Transverse colon (tissue), 4 donors: ENCODE data around the gene ILKAP. TPM values are rescaled to one million over a fixed set of nuclear protein-coding genes. Genes with fewer than 3 reads are reported as not detected.

ENCODE experiments used
- DNase-seq: peaks from one replicate; pipeline ENCODE4 v3.0.0-alpha.2; 2019
- H3K27ac ChIP-seq, 4 donors: fragments of 200-600 bp; sonication (generic); 2 replicates each; pipeline ENCODE4 v1.5.1; 2016 to 2018; ENCODE audit warnings: inconsistent platforms in 4 of 4
- H3K27me3 ChIP-seq: fragments of 200-600 bp; sonication (generic); 2 replicates; pipeline ENCODE4 v1.5.1; 2017; ENCODE audit warnings: inconsistent platforms
- H3K36me3 ChIP-seq, 4 donors: fragments of 200-600 bp; sonication (generic); 2 replicates each; pipeline ENCODE4 v1.5.1; 2017 to 2019; ENCODE audit warnings: inconsistent platforms in 4 of 4
- H3K4me1 ChIP-seq, 4 donors: fragments of 200-600 bp; sonication (generic); 2 replicates each; pipeline ENCODE4 v1.5.1; 2017 to 2020; ENCODE audit warnings: inconsistent platforms in 4 of 4
- H3K4me3 ChIP-seq, 4 donors: fragments of 200-600 bp; sonication (generic); 1 replicate in 1 of 4; 2 replicates in 3 of 4; pipeline versions ENCODE4 v1.5.1 to v1.6.1; 2017 to 2019; ENCODE audit warnings: inconsistent platforms in 4 of 4
- H3K9me3 ChIP-seq, 2 donors: fragments of 200-600 bp; sonication (generic); 2 replicates each; pipeline ENCODE4 v1.5.1; 2017 to 2019; ENCODE audit warnings: inconsistent platforms in 2 of 2
- CTCF ChIP-seq, 5 experiments: fragments of 200-600 bp in 3 of 5; fragments of 450-650 bp in 2 of 5; sonication (generic) in 3 of 5; IDR thresholded peaks; 1 replicate in 2 of 5; 2 replicates in 3 of 5; pipeline ENCODE4 v1.5.1; 2016 to 2017; ENCODE audit warnings: antibody characterized with exemption in 5 of 5, inconsistent platforms in 3 of 5, mild to moderate bottlenecking in 2 of 5, moderate library complexity in 1 of 5
- EP300 ChIP-seq: sonication (generic); formaldehyde crosslinking; IDR thresholded peaks from one replicate; pipeline ENCODE4 v1.6.1; 2017; ENCODE audit warnings: antibody characterized with exemption, low read depth
- POLR2A ChIP-seq: fragments of 450-650 bp; IDR thresholded peaks from one replicate; pipeline ENCODE4 v1.6.1; 2016; ENCODE audit warnings: antibody characterized with exemption, mild to moderate bottlenecking, moderate library complexity
- POLR2AphosphoS5 ChIP-seq, 3 donors: sonication (generic); formaldehyde crosslinking; IDR thresholded peaks; one replicate each; pipeline ENCODE4 v1.6.1; 2016; ENCODE audit warnings: antibody characterized with exemption in 3 of 3
- WGBS, 2 donors: methylation state at CpG; one replicate each; pipeline ENCODE4 v1.1.5; 2018; ENCODE audit warnings: low coverage in 1 of 2; 5-methylcytosine and 5-hydroxymethylcytosine counted together
- in situ Hi-C, 4 donors: fragments of 200-750 bp; cut with MboI; loops; one replicate each; pipeline versions ENCODE4 v1.15.0 to v1.15.1; 2017; ENCODE audit warnings: low sequenced_read_pairs in 3 of 4, low pct_ligation_motif_present in 1 of 4, low pct_unique_long_range_greater_than_20kb in 1 of 4
- intact Hi-C: fragments of 100-400 bp; cut with DNase I; formaldehyde crosslinking; loops from one replicate; pipeline ENCODE4 v1.15.1; 2023; ENCODE audit warnings: low total_unique reads
- total RNA-seq, 4 donors: library from RNA; depleted of rRNA; stranded (reverse); fragments of >200 nt; gene quantifications; one replicate each; pipeline ENCODE4 v1.1.0, GENCODE V29; 2016

ILKAP gene
- total RNA-seq, 4 donors from 2014 or later, result 16.3 to 40.0 (median 32.1) TPM

GRCh38 chr2:238158018-238158508, 45.4 kb downstream of the ILKAP start:
- no peak for DNase-seq
- intact Hi-C loops, result no loop called here
- Histone ChIP-seq H3K4me1 (peaks cover 10 to 17% (median 12%) of the 10 kb centered on the region in 4 donors), H3K36me3 (no peaks in the 10 kb centered on the region), H3K27ac (no peak overlapping the region), H3K9me3 (no peaks in the 10 kb centered on the region), H3K27me3 (peaks cover 46% of the 10 kb centered on the region), H3K4me3 (peak overlapping the region in 1 of 4 donors; percentile 41)
- 64% methylated on average over 20 of the region's 21 CpGs; no CpG with 5 or more reads in 1 of the 2 donors for WGBS, 2 donors
- no peak for TF ChIP-seq POLR2A
- TF ChIP-seq CTCF (IDR thresholded peaks at IDR 0.05), result no peak
- no peak for TF ChIP-seq EP300
- no peak for TF ChIP-seq POLR2AphosphoS5 (IDR thresholded peaks at IDR 0.05)
- in situ Hi-C loops, result no loop called here

GRCh38 chr2:238157506-238158017, 45.9 kb downstream of the ILKAP start:
- Histone ChIP-seq H3K9me3 (no peaks in the 10 kb centered on the region), H3K4me3 (no peak overlapping the region), H3K36me3 (no peaks in the 10 kb centered on the region), H3K4me1 (peaks cover 10 to 17% (median 12%) of the 10 kb centered on the region in 4 donors), H3K27ac (no peak overlapping the region), H3K27me3 (peaks cover 41% of the 10 kb centered on the region)
- TF ChIP-seq EP300, result no peak
- no peak for TF ChIP-seq CTCF (IDR thresholded peaks at IDR 0.05)
- TF ChIP-seq POLR2AphosphoS5 (IDR thresholded peaks at IDR 0.05), result no peak
- no peak for TF ChIP-seq POLR2A
- intact Hi-C loops (no loop called here), in situ Hi-C loops (no loop called here)
- no peak for DNase-seq
- 72% methylated on average over 14 of the region's 14 CpGs; no CpG with 5 or more reads in 1 of the 2 donors for WGBS, 2 donors

GRCh38 chr2:238155761-238156694, 47.5 kb downstream of the ILKAP start:
- TF ChIP-seq POLR2A, result no peak
- TF ChIP-seq POLR2AphosphoS5 (IDR thresholded peaks at IDR 0.05), result no peak
- TF ChIP-seq EP300, result no peak
- TF ChIP-seq CTCF (IDR thresholded peaks at IDR 0.05), result no peak
- intact Hi-C loops (no loop called here), in situ Hi-C loops (no loop called here)
- Histone ChIP-seq H3K4me1 (peaks cover 10 to 17% (median 12%) of the 10 kb centered on the region in 4 donors), H3K36me3 (no peaks in the 10 kb centered on the region), H3K9me3 (no peaks in the 10 kb centered on the region), H3K27ac (peak overlapping the region in 3 of 4 donors; percentile 13 to 54 (median 34)), H3K27me3 (peaks cover 31% of the 10 kb centered on the region), H3K4me3 (no peak overlapping the region)
- DNase-seq, result no peak
- WGBS, 2 donors, result 79 to 83% methylated on average over 4 to 14 of the region's 18 CpGs

- DNase-seq, result no peak
- TF ChIP-seq POLR2AphosphoS5 (IDR thresholded peaks at IDR 0.05) (peak in 2 of 3 donors; percentile 15 to 53), EP300 (no peak)
- Histone ChIP-seq H3K27ac (peak overlapping the region in 3 of 4 donors; percentile 13 to 54 (median 34)), H3K9me3 (no peaks in the 10 kb centered on the region), H3K27me3 (peaks cover 23% of the 10 kb centered on the region), H3K4me3 (no peak overlapping the region), H3K36me3 (no peaks in the 10 kb centered on the region), H3K4me1 (peaks cover 10 to 16% (median 12%) of the 10 kb centered on the region in 4 donors)
- intact Hi-C loops (no loop called here), in situ Hi-C loops (no loop called here)
- 72 to 79% methylated on average over 6 to 19 of the region's 19 CpGs for WGBS, 2 donors
Measured at GRCh38 chr2:238155051-238155760, 48.3 kb downstream of the ILKAP start.
